ENCODE data around the gene NTSR2. TPM values are rescaled to one million over a fixed set of nuclear protein-coding genes. Genes with fewer than 3 reads are reported as not detected.

Gene NTSR2
- total RNA-seq, 1 experiment from 2014 or later = not detected

GRCh38 chr2:11675423-11676112, 5.6 kb upstream of the NTSR2 start:
- CTCF ChIA-PET = no interaction called here
- TF ChIP-seq CTCF (IDR thresholded peaks at IDR 0.05; ENCODE audit: unreplicated experiment) = no peak
- no TSS peak for BruUV-seq (replicated peaks)
- H3K4me1 Mint-ChIP-seq (ENCODE audit: insufficient read depth, unreplicated experiment) = peaks cover 10% of the 10 kb centered on the region
- no peaks in the 10 kb centered on the region for H3K9me3 Mint-ChIP-seq (ENCODE audit: unreplicated experiment)
- H3K36me3 Mint-ChIP-seq (ENCODE audit: insufficient read depth, unreplicated experiment) = no peaks in the 10 kb centered on the region
- POLR2A ChIA-PET = interaction anchor here (0.7 kb wide), 2 partner anchors 18 to 44 kb away, joined by 4 to 5 read pairs; no protein-coding TSS in a partner anchor
- H3K4me3 Mint-ChIP-seq (ENCODE audit: unreplicated experiment) = no peak overlapping the region
- intact Hi-C loops (cut with micrococcal nuclease) = no loop called here
- DNase-seq (ENCODE audit: unreplicated experiment) = no peak
- no peak overlapping the region for H3K27ac Mint-ChIP-seq (ENCODE audit: low read depth, unreplicated experiment)
- H3K27me3 Mint-ChIP-seq (ENCODE audit: insufficient read depth, unreplicated experiment) = peaks cover 12% of the 10 kb centered on the region

- peaks cover 12% of the 10 kb centered on the region for H3K27me3 Mint-ChIP-seq (ENCODE audit: insufficient read depth, unreplicated experiment)
- peaks cover 5% of the 10 kb centered on the region for H3K4me1 Mint-ChIP-seq (ENCODE audit: insufficient read depth, unreplicated experiment)
- H3K27ac Mint-ChIP-seq (ENCODE audit: low read depth, unreplicated experiment) = no peak overlapping the region
- DNase-seq (ENCODE audit: unreplicated experiment) = no peak
- TF ChIP-seq CTCF (IDR thresholded peaks at IDR 0.05; ENCODE audit: unreplicated experiment) = no peak
- H3K9me3 Mint-ChIP-seq (ENCODE audit: unreplicated experiment) = no peaks in the 10 kb centered on the region
- H3K36me3 Mint-ChIP-seq (ENCODE audit: insufficient read depth, unreplicated experiment) = no peaks in the 10 kb centered on the region
- intact Hi-C loops (cut with micrococcal nuclease) = no loop called here
- ChIA-PET POLR2A (no interaction called here), CTCF (interaction anchor here (1.2 kb wide), 1 partner anchor 9 kb away, joined by 7 read pairs; no protein-coding TSS in a partner anchor)
- no peak overlapping the region for H3K4me3 Mint-ChIP-seq (ENCODE audit: unreplicated experiment)
- BruUV-seq (replicated peaks) = no TSS peak
Measured at GRCh38 chr2:11674983-11675382, 5.0 kb upstream of the NTSR2 start.

DNA sequence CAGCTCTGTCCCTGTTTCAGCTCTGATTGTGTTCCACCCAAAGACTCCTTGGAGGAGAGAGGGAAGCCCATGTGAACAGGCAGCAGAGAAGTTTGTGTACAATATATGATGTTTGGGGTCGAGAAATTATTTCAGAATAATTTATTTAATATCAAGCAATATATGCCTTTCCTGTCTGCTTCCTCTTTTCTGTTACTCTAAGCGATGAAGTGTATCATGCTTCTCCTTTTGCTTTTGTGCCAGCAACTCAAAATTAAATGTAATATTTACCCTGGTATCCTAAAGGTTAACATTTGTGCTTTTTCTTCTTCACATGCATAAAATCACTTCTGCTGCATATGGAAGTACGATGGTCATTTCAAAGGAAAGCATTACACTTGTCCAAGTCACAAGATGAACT, 2.4 kb upstream of the NTSR2 start:
- BruUV-seq (replicated peaks) = no TSS peak
- H3K36me3 Mint-ChIP-seq (ENCODE audit: insufficient read depth, unreplicated experiment) = no peaks in the 10 kb centered on the region
- no peak for DNase-seq (ENCODE audit: unreplicated experiment)
- ChIA-PET CTCF (interaction anchor here (0.6 to 1.9 kb wide), 3 partner anchors 9 to 15 kb away, joined by 3 to 5 read pairs (median 3); no protein-coding TSS in a partner anchor), POLR2A (no interaction called here)
- no peaks in the 10 kb centered on the region for H3K9me3 Mint-ChIP-seq (ENCODE audit: unreplicated experiment)
- H3K4me3 Mint-ChIP-seq (ENCODE audit: unreplicated experiment) = no peak overlapping the region
- H3K27ac Mint-ChIP-seq (ENCODE audit: low read depth, unreplicated experiment) = no peak overlapping the region
- no peak for TF ChIP-seq CTCF (IDR thresholded peaks at IDR 0.05; ENCODE audit: unreplicated experiment)
- H3K27me3 Mint-ChIP-seq (ENCODE audit: insufficient read depth, unreplicated experiment) = peaks cover 12% of the 10 kb centered on the region
- intact Hi-C loops (cut with micrococcal nuclease) = no loop called here
- peaks cover 10% of the 10 kb centered on the region for H3K4me1 Mint-ChIP-seq (ENCODE audit: insufficient read depth, unreplicated experiment)

DNA sequence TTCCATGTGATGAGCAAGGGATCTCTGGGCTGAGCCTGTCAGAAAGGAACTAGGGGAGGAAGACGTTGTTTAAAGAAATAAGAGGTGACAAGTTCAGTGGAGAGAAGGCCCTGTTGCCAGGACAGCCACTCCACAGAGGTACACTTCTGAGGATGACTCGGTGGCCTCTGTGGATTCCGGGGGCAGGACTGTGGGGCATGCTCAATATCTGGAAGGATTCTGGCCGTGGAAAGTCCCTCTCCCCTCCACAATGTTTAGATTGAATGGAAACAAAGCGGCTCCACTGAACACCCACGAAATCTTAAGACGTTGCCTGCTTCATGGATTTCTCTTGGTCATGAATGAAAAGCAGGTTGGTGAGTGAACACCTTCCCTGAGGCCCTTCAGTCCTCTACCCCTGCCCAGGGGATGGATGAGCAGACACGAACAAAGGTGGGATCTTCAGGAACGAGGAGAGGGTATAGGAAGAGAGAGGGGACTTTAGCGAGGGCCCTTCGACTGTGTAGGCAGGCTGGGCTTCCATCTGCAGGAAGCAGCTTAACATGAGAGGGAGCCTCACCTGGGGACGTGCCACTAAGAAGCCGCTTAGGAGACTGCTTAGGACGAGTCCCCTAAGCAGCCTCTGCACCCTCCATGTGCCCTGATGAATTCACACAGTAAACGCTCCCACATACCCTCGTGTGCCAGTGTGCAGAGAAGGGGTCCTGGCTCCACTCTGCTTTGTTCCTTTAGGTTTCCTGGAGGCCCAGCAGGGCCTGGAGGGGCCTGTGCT, 1.9 kb downstream of the NTSR2 start:
- no TSS peak for BruUV-seq (replicated peaks)
- H3K27ac Mint-ChIP-seq (ENCODE audit: low read depth, unreplicated experiment) = no peak overlapping the region
- no peaks in the 10 kb centered on the region for H3K36me3 Mint-ChIP-seq (ENCODE audit: insufficient read depth, unreplicated experiment)
- POLR2A ChIA-PET = no interaction called here
- H3K9me3 Mint-ChIP-seq (ENCODE audit: unreplicated experiment) = no peaks in the 10 kb centered on the region
- no peak for DNase-seq (ENCODE audit: unreplicated experiment)
- no peak overlapping the region for H3K4me3 Mint-ChIP-seq (ENCODE audit: unreplicated experiment)
- H3K4me1 Mint-ChIP-seq (ENCODE audit: insufficient read depth, unreplicated experiment) = peaks cover 11% of the 10 kb centered on the region
- TF ChIP-seq CTCF (IDR thresholded peaks at IDR 0.05; ENCODE audit: unreplicated experiment) = no peak
- intact Hi-C loops (cut with micrococcal nuclease) = no loop called here
- no peaks in the 10 kb centered on the region for H3K27me3 Mint-ChIP-seq (ENCODE audit: insufficient read depth, unreplicated experiment)
- CTCF ChIA-PET = interaction anchor here (1.4 kb wide), 1 partner anchor 13 kb away, joined by 4 read pairs; no protein-coding TSS in a partner anchor

Data from MCF 10A (cell line).